HG02943 (cell line): ENCODE results near the gene CDYL.

Source experiments
- ATAC-seq: cut with Tn5 transposase; IDR thresholded peaks from one replicate; pipeline ENCODE4 v1.9.1; 2021; ENCODE audit warnings: mild to moderate bottlenecking, low read depth, moderate library complexity; ENCODE audit not compliant: unreplicated experiment

CDYL gene

GRCh38 chr6:4776131-4776492, at the start of gene CDYL:
TSS of gene CDYL (plus strand) at chr6:4776404. CDS start at chr6:4776784, 380 bp downstream.
- ATAC-seq, result peak; percentile 53

DNA sequence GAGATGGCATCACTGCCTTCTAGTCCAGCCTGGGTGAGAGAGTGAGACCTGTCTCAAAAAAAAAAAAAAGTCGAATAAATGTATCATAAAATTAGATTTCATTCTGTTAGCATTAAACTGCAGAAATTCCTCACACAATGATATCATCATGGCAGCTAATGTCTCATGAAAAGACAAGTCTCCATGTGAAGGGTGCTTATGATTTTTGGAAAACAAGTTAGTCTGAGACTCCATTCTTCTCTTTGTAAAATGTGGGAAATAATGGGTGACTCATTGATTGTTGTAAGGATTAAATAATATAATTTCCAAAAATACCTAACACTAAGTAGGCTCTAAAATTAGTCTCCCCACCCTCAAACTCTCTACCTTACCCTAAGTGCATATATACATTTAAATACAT, 49.6 kb upstream of the CDYL start:
- ATAC-seq, result no peak

- no peak for ATAC-seq
Measured at GRCh38 chr6:4727217-4727616, 49.0 kb upstream of the CDYL start.

GRCh38 chr6:4727671-4728435, 48.4 kb upstream of the CDYL start:
- ATAC-seq, result no peak

GRCh38 chr6:4728436-4728769, 47.8 kb upstream of the CDYL start:
- no peak for ATAC-seq

- no peak for ATAC-seq
Measured at GRCh38 chr6:4728926-4729325, 47.3 kb upstream of the CDYL start.

GRCh38 chr6:4731996-4732395, 44.2 kb upstream of the CDYL start:
- no peak for ATAC-seq

DNA sequence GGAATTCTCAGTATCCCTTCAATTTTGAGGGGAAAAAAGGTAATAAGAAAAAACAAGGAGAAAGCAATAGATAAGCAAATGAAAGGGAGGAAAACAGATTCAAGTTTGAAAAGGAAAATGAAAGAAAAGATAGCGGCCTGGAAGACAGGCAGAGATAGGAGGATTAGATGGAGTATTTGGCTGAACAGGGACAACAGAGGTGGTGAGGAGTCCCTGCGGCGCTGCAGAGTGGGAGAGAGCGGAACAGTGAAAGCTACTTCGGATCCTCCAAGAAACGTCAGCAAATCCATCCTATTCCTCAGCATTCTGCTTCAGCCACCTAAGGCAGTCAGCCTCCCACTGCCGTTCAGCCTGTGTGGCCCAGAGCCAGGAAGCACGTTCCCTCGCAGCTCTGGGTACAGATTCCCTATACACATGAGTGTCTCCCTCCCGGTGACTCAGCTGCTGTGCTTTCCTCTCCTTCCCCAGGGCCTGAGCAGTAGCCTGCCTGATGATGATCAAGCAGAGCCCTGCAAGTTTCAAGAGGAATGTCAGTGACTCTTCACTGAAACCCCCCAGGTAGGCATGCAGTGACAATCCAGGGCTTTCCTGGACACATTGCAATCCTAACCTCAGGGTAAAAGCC, 43.4 kb upstream of the CDYL start:
- ATAC-seq, result no peak

DNA sequence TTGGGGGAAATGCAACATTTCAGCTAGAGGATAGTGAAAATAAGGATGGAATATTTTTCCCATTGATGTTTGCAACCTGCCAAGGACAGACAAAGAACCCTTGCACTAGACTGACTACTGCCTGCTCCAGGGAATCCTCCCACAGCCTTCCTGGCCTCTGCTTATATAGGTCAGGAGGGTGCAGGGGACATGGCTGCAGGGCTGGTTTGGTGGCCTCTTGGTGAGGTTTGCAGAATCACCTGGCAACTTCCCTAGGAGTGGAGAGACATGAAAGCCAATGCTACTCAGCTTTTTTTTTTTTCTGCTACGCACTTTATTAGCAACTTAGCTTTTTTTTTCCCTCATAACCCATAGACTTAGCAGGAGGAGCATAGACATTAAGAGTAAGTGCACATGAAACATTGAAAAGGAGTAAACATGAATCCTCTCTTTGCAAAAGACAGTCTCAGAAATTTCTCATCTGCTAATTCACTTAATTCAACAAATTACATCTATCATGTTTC, 39.8 kb upstream of the CDYL start:
- ATAC-seq, result no peak

- ATAC-seq, result no peak
Measured at GRCh38 chr6:4740032-4740431, 36.2 kb upstream of the CDYL start.

DNA sequence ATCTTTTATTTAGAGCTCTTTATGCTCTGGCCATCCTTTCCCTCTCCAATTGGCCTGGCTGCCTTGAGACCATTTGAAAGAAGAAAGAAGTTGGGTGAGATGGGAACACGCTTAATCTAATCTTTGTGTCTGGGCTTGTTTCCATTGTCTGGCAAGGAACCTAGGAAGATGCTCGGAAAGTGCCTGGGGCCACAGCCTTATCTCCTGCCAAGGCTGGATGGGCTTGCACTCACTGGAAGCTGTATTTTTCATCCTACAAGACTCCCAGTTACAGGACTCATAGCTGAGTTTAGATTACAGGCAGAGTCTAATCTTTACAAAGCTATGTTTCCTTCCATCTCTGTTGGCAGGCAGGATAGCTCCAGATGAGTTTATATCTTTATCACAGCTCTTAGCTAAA, 33.1 kb upstream of the CDYL start:
- no peak for ATAC-seq

- ATAC-seq, result no peak
Measured at GRCh38 chr6:4743926-4744325, 32.3 kb upstream of the CDYL start.

DNA sequence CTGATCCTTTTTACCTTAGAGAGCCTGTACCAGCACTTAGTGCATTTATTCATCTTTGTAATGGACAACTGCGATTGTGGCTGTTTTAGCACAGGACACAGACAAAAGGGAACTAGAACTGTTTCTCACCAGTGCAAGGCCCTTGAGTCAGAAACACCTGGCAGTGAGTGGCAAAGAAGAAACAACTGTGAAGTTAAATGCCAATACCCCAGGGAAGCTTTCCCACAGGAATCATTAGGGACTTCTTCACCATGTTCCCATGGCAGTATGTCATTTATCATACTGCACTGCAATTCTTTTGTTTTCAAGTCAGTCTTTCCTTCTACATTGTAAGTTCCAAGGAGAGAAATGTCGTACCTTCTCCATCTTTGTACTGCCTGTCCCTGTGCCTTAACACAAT, 28.6 kb upstream of the CDYL start:
- ATAC-seq, result no peak

DNA sequence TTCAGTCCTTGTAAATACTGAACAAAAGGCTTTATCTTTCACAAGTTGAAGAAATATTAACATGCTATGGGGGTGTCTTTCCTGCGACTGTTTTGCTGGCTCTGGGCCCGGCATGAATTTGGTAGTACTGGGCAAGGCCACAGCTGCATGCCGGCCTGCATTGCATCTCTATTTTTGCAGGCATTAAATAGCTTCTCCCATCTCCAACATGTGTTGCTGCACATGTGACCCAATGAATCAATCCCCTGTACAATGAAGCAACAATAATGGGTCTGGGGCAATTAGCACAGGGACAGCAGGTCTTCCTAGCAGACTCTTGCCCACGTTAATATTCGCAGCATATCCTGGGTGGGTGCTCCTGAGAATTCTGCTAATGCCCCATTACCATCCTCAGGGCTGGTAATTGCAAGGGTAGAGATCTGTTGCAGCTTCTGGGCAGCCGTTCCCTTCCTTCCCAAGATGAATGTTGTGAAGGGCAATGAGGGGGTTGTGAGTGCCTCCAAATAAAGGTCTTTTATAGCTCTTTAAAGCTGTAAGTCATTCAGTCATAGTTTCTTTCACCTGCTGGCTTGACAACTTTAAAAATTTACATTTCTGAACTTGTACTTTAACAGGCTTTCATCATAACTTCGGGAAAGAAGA, 24.3 kb upstream of the CDYL start:
- no peak for ATAC-seq

GRCh38 chr6:4756247-4756646, 20.0 kb upstream of the CDYL start:
- ATAC-seq, result no peak

DNA sequence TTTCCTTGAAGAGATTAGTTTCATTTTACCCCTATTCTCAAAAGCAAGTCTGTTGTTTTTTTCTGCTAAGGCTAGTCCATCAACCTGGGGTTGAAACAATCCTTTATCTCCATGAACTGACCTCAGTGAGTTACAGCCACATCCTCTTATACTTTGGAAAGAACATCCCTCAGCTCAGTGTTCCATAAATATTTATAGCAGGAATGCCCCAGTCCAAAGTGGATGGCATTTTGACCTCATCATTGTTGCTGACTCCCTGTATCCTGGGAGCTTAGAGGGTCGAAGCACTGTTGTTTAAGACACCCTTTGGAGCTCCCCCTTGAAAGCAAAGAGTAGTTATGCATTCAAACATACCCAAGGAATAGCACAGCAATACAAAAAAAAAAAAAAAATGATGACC, 16.2 kb upstream of the CDYL start:
- ATAC-seq, result no peak

DNA sequence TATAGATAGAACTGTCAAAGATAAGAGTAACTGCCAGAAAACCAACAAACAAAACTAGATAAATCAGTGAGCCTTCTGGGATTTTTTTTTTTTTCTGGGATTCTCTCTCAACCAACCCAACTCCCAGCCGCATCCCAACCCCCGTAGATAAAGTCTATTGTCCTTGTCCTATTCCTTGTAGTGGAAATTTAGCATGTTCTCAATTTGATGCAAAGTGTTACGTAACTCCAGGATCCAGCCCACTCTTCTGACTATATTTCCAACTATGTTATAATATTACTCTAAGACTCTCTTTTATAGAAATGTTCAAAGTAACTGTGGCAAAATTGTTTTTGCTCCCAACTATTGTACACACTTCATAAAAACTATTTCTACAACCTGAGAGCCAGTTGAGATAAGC, 15.4 kb upstream of the CDYL start:
- ATAC-seq, result no peak

- ATAC-seq, result no peak
Measured at GRCh38 chr6:4762294-4762693, 13.9 kb upstream of the CDYL start.

- ATAC-seq, result no peak
Measured at GRCh38 chr6:4763921-4764320, 12.3 kb upstream of the CDYL start.

- no peak for ATAC-seq
Measured at GRCh38 chr6:4768815-4769214, 7.4 kb upstream of the CDYL start.

DNA sequence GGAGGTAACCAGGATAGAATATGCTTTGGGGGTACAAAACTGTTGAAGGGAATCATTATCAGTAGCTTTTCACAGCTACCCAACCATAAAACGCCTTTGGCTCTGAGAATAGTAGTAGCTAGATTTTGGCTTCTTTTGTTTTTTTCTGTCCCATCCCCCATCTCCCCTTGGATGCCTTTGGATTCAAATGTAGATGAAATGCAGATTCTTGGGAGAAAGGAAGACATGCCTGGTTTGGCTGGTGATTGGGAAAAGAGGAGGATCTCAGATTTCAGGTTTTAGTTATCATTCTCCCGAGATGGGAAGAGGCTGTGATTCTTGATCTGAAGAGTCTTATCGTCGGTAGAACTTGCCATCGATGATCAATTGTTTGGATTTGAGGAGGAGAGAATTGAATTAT, 3.5 kb upstream of the CDYL start:
- no peak for ATAC-seq

DNA sequence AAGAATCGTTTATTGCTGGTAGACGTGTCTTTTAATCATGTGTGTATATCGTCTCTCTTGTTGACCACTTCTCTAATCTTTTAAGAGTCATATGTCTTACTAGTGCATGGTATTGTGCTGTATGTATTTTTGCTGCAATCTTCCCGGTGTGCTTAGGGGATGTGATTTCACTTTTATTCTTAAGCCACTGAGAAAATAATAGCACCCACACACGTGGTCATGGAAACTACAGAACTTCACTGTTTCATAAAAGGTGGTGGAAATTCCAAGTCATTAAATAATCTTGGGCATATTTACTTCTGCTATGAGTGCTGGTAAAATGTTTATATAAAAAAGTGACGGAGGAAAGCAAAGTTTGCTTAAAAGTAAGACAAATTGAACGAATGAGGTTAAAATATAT, 3.0 kb upstream of the CDYL start:
- no peak for ATAC-seq
